ENCODE data around the gene TRMT112.

TRMT112 gene

GRCh38 chr11:64351136-64351631 is 33.8 kb upstream of the TRMT112 start:
- no peak for DNase-seq (ENCODE audit: low read depth in 2 of 2)

DNA sequence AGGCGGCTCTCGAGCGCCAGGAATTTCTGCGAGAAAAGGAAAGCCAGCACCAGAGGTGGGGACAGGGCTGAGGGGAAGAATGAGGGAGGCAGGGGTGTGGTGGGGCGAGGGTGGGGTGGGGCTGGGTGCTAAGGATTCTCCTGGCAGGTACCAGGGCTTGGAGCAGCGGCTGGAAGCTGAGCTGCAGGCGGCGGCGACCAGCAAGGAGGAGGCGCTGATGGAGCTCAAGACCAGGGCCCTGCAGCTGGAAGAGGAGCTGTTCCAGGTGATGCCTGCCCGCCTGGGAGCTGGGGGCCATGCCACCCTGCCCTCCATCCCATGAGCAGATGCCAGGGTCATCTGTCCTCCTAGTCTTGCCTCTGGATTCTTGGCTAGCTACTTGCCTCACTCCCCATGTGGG is 32.0 kb upstream of the TRMT112 start:
- DNase-seq (ENCODE audit: low read depth in 2 of 2): no peak

- no peak for DNase-seq (ENCODE audit: low read depth in 2 of 2)
Measured at GRCh38 chr11:64349025-64349387, 31.6 kb upstream of the TRMT112 start.

- no peak for DNase-seq (ENCODE audit: low read depth in 2 of 2)
Measured at GRCh38 chr11:64348383-64349024, 31.1 kb upstream of the TRMT112 start.

DNA sequence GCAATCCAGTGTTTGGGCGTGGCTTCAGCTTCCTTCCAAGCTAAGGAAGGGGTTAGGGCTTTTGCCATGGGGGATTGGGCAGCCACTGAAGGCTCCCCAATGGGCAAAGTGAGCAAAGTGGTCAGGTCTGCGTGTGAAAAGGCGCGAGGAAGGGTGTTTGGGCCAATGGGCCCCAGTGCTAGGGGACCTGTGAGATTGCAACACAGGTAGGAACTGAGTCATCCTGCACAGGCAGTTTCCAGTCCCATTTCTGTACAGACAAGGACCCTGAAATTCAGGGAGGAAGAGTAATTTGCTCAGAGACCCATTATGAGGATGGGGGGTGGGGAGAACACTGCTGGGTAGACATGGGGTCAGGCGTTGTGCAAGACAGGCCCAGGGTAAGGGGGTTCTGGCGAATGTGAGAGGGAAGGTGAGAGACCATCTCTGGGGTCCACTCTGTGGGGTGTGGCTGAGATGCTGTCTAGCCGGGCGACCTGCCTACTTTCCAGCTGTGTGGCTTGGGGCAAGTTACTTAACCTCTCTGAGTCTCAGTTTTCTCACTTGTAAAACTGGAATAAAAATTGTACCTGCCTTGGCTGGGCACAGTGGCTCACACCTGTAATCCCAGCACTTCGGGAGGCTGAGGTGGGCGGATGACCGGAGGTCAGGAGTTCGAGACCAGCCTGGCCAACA is 30.0 kb upstream of the TRMT112 start:
- DNase-seq (ENCODE audit: low read depth in 2 of 2): no peak

DNA sequence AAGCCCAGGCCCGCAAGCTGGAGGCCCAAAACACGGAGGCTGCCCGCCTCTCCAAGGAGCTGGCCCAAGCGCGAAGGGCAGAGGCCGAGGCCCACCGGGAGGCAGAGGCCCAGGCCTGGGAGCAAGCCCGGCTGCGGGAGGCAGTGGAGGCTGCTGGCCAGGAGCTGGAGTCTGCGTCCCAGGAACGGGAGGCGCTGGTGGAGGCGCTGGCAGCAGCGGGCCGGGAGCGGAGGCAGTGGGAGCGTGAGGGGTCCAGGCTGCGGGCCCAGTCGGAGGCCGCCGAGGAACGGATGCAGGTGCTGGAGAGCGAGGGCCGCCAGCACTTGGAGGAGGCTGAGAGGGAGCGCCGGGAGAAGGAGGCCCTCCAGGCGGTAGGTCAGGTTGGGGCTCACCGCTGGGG is 27.4 kb upstream of the TRMT112 start:
- no peak for DNase-seq (ENCODE audit: low read depth in 2 of 2)

- no peak for DNase-seq (ENCODE audit: low read depth in 2 of 2)
Measured at GRCh38 chr11:64343767-64344559, 26.6 kb upstream of the TRMT112 start.

DNA sequence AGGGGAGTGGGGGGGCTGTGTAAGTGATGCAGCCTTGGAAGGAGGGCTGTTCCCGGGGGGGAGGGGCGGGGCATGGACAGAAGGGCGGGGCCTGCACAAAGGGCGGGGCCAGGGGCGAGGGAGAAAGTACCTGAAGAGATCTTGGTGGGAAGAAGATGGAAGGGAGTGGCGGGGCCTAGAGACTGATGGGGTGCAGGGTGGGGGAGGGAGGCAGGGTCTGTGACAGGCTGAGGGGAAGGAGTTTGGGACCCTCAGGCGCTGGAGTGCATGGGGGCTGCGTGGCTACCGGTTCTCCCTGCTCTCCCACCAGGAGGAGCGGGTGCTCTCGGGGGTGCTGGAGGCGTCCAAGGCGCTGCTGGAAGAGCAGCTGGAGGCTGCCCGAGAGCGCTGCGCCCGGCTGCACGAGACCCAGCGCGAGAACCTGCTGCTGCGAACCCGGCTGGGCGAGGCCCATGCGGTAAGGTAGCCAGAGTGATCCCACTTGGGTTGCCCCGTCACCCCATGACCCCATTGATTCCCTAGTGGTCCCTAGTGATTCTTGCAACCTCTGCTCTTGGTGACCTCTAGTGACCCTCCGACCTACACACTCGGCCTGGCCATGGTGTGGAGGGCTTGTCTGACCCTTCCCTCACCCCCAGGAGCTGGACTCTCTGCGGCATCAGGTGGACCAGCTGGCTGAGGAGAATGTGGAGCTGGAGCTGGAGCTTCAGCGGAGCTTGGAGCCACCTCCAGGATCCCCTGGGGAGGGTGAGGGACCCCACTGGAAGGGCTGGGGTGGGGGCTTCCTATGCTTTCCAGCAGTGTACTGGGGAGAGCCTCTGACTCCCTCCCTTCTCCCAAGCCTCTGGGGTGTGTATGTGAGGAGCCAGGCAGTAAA is 25.7 kb upstream of the TRMT112 start:
- DNase-seq (ENCODE audit: low read depth in 2 of 2): no peak

- peak; percentile 69 to 78 for DNase-seq (ENCODE audit: low read depth in 2 of 2)
Measured at GRCh38 chr11:64341851-64342791, 24.8 kb upstream of the TRMT112 start.

DNA sequence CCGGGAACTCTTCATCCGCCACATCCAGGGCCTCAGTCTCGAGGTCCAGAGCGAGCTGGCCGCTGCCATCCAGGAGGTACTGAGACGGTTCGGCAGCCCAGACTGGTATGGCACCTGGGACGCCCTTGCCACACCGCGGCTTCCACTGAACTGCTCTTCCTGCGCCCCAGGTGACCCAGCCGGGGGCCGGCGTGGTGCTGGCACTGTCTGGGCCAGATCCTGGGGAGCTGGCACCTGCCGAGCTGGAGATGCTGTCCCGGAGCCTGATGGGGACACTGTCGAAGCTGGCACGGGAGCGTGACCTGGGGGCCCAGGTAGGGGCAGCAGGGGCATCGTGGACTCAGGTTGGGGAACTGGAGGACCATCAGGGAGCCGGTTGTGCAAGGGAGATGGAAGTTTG is 24.1 kb upstream of the TRMT112 start:
- no peak for DNase-seq (ENCODE audit: low read depth in 2 of 2)

DNA sequence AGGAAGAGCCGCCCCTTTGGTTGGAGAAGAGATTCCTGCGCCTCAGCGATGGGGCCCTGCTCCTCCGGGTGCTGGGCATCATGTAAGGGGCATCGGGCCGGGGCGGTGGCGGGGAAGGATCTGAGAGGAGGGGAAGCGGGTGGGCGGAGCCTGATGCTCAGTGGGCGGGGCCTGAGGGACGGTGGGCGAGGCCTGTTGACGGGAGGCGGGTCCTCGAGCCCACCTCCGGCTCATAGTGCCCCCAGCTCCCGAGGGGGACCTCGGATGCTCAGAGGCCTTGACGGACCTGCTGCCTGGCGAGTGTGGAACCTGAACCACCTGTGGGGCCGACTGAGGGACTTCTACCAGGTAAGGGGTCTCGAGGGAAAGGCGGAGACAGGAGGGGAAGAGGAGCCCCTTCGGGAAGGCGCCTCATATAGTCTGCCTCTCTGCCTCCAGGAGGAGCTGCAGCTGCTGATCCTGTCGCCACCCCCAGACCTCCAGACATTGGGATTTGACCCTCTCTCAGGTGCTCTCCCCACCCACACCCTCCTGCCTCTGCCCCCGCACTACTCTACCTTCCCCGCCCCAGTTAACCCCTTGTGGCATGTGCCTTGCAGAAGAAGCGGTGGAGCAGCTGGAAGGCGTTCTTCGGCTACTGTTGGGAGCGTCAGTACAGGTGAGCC is 23.4 kb upstream of the TRMT112 start:
- DNase-seq (ENCODE audit: low read depth in 2 of 2): peak; percentile 68 to 71

- peak; percentile 63 to 74 for DNase-seq (ENCODE audit: low read depth in 2 of 2)
Measured at GRCh38 chr11:64339754-64340408, 22.5 kb upstream of the TRMT112 start, which contains the start of gene CCDC88B. CCDC88B (plus strand) TSS chr11:64340204; CDS start chr11:64340267, 63 bp downstream.

- no peak for DNase-seq (ENCODE audit: low read depth in 2 of 2)
Measured at GRCh38 chr11:64339286-64339685, 21.9 kb upstream of the TRMT112 start.

DNA sequence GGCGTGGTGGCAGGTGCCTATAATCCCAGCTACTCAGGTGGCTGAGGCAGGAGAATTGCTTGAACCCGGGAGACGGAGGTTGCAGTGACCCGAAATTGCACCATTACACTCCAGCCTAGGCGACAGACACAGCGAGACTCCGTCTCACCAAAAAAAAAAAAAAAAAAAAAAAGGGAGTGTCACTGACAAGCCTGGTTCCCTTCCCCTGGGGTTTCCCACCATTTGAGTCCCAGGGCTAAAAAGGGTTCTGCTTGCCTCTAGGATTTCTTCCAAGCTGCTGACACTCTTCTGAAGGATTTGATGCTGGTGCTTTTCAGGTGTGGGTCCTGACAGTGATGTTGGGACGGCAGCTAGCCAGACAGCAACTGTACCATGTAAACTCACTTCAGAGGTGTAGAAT is 21.4 kb upstream of the TRMT112 start:
- DNase-seq (ENCODE audit: low read depth in 2 of 2): no peak

GRCh38 chr11:64337538-64338249 is 20.3 kb upstream of the TRMT112 start:
- no peak for DNase-seq (ENCODE audit: low read depth in 2 of 2)

DNA sequence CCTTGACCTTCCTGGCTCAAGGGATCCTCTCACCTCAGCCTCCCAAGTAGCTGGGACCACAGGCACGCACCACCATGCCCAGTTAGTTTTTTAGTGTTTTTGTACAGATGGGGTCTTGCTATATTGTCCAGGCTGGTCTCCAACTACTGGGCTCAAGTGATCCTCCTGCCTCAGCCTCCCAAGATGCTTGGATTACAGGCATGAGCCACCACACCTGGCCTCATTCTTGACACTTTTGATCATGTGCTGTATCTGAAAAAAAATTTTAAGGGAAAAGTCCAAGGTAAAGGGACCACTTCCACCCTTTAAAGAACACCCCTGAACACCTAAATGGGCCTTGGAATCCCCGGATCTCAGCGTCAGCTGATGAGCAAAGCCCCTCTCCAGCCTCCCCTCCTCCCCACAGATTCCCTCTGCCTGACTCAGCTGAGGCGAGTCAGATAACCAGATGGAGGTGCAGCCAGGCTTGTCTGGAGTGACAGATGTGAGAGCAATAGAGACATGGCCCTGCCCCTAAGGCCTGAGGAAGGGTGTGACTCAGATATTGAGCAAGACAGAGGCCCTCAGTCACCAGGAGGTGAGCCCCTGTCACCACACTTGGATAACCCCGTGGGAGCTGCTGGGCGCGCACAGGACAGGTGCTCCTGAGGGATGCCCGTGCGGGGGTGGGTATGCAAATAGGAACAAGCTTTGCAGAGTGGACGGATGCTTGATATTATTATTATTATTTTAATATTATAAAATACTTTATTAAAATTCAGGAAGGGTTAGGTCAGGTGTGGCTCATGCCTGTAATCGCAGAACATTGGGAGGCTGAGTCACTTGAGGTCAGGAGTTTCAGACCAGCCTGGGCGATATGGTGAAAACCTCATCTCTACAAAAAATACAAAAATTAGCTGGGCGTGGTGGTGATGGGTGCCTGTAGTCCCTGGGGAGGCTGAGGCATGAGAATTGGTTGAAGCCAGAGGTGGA is 17.7 kb upstream of the TRMT112 start:
- no peak for DNase-seq (ENCODE audit: low read depth in 2 of 2)

GRCh38 chr11:64333556-64333955 is 16.2 kb upstream of the TRMT112 start:
- no peak for DNase-seq (ENCODE audit: low read depth in 2 of 2)

All from stimulated activated CD8-positive, alpha-beta memory T cell treated with anti-CD3 and anti-CD28 coated beads, Interleukin-7, amount 100 ng/mL, for 1 hour (primary cell).